ENCODE data around the gene RHOA.
A peak's percentile ranks its signal among the peaks of the same experiment; 100 is the strongest.

RHOA gene

DNA sequence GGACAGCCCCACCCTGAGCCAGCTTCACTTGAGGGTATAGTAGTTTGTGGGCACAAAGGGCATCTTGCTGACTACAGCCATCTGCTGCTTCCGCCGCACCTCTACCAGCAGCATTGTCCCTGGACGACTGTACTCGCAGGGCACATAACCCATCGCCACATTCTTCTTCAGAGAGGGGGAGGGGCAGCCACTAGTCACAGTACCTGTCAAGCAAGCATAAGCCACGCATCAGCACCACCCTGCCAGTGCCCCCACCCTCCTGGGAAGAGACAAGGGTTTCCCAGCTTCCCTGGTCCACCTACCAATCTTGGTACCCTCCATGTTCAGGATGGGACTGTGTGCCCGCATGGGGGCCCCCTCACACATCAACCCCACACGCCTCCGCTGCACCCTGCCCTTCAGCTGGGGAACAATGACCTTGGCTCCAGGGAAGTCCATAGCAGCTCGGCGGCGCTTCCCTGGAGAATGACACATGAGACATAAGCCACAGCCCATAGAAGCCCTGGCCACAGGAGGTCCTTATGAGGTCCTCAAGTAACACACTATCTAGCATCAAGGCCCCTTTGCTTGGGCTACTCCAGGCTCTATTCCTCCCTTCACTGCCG, 5.8 kb upstream of the RHOA start:
- no peak overlapping the region for H3K27ac ChIP-seq
- TF ChIP-seq, protein P1, sequence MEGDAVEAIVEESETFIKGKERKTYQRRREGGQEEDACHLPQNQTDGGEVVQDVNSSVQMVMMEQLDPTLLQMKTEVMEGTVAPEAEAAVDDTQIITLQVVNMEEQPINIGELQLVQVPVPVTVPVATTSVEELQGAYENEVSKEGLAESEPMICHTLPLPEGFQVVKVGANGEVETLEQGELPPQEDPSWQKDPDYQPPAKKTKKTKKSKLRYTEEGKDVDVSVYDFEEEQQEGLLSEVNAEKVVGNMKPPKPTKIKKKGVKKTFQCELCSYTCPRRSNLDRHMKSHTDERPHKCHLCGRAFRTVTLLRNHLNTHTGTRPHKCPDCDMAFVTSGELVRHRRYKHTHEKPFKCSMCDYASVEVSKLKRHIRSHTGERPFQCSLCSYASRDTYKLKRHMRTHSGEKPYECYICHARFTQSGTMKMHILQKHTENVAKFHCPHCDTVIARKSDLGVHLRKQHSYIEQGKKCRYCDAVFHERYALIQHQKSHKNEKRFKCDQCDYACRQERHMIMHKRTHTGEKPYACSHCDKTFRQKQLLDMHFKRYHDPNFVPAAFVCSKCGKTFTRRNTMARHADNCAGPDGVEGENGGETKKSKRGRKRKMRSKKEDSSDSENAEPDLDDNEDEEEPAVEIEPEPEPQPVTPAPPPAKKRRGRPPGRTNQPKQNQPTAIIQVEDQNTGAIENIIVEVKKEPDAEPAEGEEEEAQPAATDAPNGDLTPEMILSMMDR (conservative IDR thresholded peaks at IDR 0.05), result no peak

DNA sequence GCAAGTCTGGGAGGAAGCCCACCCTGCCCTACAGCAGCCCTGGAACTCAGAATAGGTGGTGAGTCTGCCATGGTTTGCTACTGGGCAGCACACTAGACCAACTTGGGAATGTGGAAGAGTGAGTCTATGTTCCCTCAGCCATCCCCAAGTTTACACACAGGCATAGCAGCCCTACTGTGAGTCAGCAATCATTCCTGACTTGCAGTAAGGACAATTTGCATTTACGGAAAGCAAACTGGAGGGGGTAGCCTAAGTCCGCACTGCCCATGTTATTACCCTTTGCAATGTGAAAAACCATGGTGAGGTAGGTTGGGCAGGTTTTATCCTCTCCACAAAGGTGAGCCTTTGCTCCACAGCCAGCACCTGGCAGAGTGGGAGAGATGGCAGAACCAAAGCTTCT, 5.1 kb upstream of the RHOA start:
- TF ChIP-seq, protein P1 (conservative IDR thresholded peaks at IDR 0.05), result no peak
- H3K27ac ChIP-seq, result no peak overlapping the region

DNA sequence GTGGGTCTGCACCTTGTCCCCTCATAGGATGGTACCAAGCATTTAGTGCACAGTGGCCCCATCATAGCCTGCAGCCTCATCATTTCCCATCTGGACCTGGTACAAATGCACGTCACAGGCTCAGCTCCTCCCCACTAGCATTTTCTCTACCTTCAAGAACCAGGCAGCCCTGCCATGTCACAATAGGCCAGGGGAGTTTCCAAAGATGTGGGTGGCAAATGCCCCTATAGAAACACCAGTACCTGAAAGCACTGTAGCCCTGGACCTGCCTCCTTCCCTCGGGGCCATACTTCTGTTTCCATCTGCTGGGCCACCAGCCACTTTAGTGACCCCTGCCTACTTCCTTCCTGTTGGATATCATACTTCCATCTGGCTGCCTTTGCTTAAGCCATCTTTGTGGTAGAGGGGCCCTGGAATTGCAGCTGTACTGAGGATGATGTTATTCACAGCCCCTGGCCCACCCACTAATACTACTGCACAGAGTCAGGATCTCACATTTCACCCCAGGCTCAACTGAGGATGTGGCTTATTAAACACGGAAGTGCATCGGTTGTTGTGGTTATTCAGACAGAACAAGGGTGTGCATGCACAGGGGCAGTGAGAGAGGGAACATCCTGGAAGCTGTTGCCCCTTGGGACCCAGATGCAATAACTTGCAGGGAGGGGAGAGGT, 4.3 kb upstream of the RHOA start:
- TF ChIP-seq, protein P1 (conservative IDR thresholded peaks at IDR 0.05), result 0 out of 2 replicates have a peak, but pooled peaks have one; percentile 4
- no peak overlapping the region for H3K27ac ChIP-seq

DNA sequence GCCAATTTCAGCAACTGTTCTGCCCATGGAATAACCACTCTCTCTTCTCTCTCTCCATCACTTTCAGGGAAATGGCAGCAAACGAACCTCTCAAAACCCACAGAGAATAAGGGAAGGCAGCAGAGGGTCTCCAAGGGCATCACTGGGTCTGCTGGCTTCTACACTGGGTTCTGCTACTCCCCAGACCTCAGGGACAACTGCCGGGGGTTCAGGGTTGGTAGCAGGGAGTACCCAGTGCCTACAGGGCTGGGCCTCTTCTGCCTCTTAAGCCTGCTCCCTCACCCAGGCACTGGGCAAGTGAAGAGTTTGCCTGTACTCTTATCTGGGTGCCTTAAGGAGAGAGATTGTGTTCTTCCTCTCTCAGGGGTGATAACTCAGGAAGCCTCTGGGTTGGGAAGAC, 3.0 kb upstream of the RHOA start:
- H3K27ac ChIP-seq, result peak overlapping the region; percentile 12; the same call in 1 of the 2 replicates
- TF ChIP-seq, protein P1 (conservative IDR thresholded peaks at IDR 0.05), result no peak

DNA sequence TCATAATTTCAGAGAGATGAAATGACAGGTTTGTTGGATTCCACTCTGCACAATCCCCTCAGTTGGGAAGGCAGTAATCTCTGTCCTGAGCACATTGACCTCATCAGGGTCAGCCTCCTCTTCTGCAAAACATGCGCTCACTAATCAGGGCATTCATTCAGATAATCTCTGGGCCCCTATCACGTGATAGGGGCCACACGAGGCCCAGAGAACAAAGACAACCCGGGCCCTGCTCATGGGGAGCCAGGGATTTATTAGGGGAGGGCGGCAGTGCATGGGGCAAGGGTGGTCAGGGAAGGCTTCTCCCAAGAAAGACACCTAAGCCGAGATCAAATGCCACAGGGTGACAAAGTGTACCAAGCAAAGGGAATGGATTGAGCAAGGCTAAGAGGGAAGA, 1.6 kb upstream of the RHOA start:
- TF ChIP-seq, protein P1 (conservative IDR thresholded peaks at IDR 0.05), result no peak
- peak overlapping the region; percentile 98 for H3K27ac ChIP-seq

DNA sequence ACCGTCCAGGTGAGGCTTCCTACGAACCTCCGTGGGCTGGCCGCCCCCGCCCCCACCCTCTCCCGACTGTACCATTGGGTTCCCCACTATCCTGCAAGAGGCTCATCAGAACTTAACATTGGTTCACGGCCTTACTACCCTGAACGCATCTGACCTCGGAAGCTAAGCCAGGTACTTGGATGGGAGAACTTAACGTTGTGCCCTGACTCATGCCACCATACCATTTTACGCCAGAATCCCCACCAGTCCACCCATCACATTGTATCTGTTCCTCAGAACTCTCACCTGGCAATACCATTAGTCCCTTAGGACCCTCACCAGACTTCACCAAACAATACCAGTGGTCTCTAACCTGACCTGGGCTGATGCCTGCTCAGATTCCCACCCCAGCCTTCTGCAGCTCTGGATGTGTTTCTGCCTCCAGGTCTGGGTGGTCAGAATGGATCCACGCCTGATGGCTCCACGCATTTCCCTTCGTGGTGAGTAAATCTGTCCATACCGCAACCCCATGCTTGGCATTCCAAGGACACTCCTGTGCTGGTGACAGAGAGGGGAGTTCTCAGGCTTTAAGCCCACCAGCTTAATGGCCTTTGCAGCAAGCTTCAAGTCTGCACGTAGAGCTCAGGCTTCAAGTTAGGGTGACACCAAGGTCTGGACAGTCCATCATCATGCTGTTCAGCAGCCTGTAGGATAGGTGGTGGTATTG, 1.0 kb upstream of the RHOA start:
- TF ChIP-seq, protein P1 (conservative IDR thresholded peaks at IDR 0.05), result no peak
- H3K27ac ChIP-seq, result peak overlapping the region; percentile 98

DNA sequence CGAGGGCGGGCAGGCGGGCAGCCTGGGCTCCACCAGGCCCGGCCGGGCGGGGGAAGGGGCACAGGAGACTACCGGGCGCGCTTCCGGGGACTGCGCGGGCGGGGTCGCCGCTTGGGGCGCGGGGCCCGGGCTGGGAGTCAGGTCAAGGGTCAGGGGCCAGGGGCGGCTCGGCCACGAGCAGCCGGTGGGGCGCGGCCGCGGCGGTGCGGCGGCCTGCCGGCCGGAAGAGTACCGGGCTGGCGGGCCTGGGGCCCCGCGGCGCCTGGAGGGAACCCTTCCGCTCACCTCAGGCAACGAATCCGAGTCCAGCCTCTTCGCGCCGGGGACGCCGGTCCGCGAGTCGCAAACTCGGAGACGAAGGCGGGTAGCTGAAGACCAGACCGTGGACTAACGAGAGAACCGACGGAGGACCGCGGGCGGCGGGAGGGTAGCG, 225 bp downstream of the RHOA start:
- peak overlapping the region; percentile 98 for H3K27ac ChIP-seq
- TF ChIP-seq, protein P1 (conservative IDR thresholded peaks at IDR 0.05), result no peak

Measured in VCaP (cell line).